ENCODE data around the gene OGFOD3. TPM values are rescaled to one million over a fixed set of nuclear protein-coding genes. Genes with fewer than 3 reads are reported as not detected.
A peak's percentile ranks its signal among the peaks of the same experiment; 100 is the strongest.
"Not testable (repeated sequence)": the region's sequence is repeated elsewhere in the genome, so short reads cannot be mapped to it uniquely, and the experiment has no call there.

Gene OGFOD3
- total RNA-seq, 1 donor from 2014 or later: 23.5 TPM

GRCh38 chr17:82412081-82412480, 6.3 kb downstream of the OGFOD3 start:
- DNase-seq (ENCODE audit: low spot score); ATAC-seq; intact Hi-C loops (cut with DNase I): not testable (repeated sequence)

DNA sequence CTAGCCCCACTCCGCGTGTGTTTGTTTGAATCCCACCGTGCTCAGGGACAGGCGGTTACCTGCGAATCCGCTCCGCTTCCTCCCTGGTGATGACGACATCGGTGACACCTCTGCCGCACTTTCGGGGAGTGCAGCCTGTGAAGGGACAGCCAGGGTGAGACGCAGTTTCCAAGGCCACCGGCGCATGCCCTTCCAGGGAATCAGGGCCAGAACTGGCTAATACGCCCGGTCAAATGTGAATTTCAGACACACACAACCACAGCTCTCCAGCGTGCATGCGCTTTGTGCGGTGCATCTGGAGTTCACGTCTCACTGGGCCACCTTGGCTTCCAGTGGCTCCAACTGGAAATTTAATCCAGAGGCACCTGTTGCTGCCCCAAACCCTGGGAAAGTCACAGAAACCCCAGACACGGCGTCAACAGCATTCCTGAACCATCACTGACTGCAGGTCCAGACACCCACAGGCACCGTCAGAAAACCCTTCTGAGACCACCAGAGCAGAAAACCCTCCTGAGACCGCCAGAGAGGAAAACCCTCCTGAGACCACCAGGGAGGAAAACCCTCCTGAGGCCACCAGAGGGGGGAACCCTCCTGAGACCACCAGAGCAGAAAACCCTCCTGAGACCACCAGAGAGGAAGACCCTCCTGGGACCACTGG, 6.9 kb downstream of the OGFOD3 start:
- intact Hi-C loops (cut with DNase I): no loop called here

GRCh38 chr17:82410014-82410716, 8.2 kb downstream of the OGFOD3 start:
- intact Hi-C loops (cut with DNase I): no loop called here
- no peak for DNase-seq (ENCODE audit: low spot score)
- no peak for ATAC-seq

More for the DNA sequence above, 6.9 kb downstream of the OGFOD3 start:
- no peak for DNase-seq (ENCODE audit: low spot score)
- no peak for ATAC-seq

GRCh38 chr17:82408938-82409318, 9.5 kb downstream of the OGFOD3 start:
- intact Hi-C loops (cut with DNase I): no loop called here
- ATAC-seq (no peak), DNase-seq (ENCODE audit: low spot score) (no peak)

DNA sequence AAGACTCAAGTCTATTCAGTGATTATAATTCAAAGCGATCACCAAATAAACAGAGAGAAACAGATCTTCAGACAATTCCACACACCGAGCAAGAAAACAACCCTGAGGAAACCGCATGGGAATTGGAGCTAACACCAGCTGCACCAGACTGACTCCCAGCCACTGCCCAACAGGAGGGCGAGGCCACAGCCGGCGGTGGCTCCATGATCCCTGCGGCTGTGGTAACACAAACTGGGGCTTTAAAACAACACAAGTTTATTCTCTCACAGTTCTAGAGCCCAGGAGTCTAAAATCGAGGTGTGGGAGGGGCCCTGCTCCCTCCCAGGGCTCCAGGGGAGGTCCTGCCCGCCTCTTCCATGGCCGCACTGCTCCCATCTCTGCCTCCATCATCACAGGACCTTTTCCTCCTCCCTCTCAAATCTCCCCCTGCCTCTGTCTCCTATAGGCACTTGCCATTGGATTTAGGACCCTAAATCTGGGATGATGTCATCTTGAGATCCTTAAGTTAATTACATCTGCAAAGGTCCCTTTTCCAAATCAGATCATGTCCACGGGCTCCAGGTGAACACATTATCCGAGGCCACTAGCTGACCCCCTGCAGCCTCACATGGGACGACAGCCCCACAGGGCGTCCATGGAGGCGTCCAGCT, 10.0 kb downstream of the OGFOD3 start:
- intact Hi-C loops (cut with DNase I): no loop called here
- no peak for DNase-seq (ENCODE audit: low spot score)
- ATAC-seq: no peak

- no peak for DNase-seq (ENCODE audit: low spot score)
- intact Hi-C loops (cut with DNase I): no loop called here
- no peak for ATAC-seq
These were observed 11.1 kb downstream of the OGFOD3 start for GRCh38 chr17:82407255-82407654.

DNA sequence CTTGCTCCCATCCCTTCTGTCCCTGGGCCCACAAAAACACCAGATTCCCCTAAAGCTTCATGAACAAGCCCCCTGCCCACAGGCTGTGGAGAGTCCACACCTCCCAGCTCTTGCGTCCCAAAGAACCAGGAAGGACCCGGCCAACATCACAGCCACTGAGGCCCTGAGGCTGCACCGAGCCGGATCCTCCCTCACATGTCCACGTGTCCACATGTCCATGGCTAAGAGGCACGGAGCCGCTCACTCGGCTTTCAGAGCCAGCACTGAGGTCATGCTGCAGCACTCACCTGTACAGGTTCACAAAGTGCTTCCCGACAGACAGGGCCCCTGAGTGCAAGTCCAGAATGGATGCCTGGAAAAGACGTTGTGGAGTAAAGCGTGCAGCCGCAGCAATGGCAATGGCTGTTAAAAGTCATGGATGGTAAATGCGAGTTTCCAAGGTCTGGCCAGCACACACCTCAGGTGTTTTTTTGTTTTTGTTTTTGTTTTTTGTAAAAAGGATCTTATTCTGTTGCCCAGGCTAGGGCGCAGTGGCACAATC, 12.2 kb downstream of the OGFOD3 start:
- intact Hi-C loops (cut with DNase I): no loop called here
- DNase-seq (ENCODE audit: low spot score): no peak
- no peak for ATAC-seq

GRCh38 chr17:82405051-82405450, 13.3 kb downstream of the OGFOD3 start:
- no peak for ATAC-seq

GRCh38 chr17:82403662-82404660, 14.4 kb downstream of the OGFOD3 start:
- intact Hi-C loops (cut with DNase I): no loop called here
- ATAC-seq: no peak
- DNase-seq (ENCODE audit: low spot score): no peak

More at GRCh38 chr17:82405051-82405450, 13.3 kb downstream of the OGFOD3 start:
- intact Hi-C loops (cut with DNase I): no loop called here
- DNase-seq (ENCODE audit: low spot score): no peak

- ATAC-seq (no peak), DNase-seq (ENCODE audit: low spot score) (no peak)
- intact Hi-C loops (cut with DNase I): no loop called here
These were observed 15.5 kb downstream of the OGFOD3 start for GRCh38 chr17:82402865-82403264.

- intact Hi-C loops (cut with DNase I): no loop called here
- ATAC-seq (no peak), DNase-seq (ENCODE audit: low spot score) (no peak)
These were observed 17.6 kb downstream of the OGFOD3 start for GRCh38 chr17:82400830-82401229.

- ATAC-seq (no peak), DNase-seq (ENCODE audit: low spot score) (no peak)
- intact Hi-C loops (cut with DNase I): no loop called here
These were observed 18.2 kb downstream of the OGFOD3 start for GRCh38 chr17:82400206-82400605.

DNA sequence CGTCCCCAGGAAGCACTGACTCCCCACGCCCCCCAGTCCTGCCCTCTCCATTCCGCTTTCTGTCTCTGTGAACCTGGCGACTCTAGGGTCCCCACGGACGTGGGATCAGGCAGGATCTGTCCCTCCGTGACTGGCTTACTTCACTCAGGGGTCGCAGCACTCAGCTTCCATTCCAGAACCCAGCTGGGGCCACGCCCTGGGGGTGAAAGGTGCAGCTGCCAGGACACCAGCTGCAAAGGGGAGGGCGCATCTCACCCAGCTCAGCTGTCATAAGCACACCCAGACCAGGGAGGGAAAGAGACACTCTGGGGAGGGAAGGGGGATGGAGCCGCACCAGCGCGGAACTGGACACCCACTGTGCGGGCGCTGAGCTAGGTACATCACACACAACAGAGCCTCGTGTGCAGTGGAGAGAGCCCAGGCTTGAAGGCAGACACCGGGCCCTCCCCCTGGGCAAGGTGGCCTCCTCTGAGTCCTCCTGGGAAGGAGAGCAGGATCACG, 18.7 kb downstream of the OGFOD3 start:
- ATAC-seq: peak; percentile 38
- intact Hi-C loops (cut with DNase I): no loop called here
- no peak for DNase-seq (ENCODE audit: low spot score)

DNA sequence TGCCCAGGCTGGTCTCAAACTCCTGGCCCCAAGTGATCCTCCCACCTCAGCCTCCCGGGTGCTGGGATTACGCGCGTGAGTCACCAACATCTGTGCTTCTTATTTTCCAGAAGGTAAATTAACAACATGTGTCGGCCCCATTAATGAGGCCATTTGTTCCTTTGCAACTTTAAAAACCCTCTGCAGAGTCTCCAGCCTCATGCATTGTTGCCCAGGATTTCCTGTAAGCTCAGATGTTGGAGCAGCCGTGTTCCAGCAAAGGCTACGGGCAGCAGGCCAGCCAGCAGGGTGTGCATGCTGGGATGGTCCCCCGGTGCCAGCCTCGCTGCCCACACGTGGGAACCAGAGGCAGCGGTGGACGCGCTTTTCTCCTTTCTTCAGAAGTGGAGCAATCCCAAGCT, 19.3 kb downstream of the OGFOD3 start:
- peak; percentile 71 for ATAC-seq
- intact Hi-C loops (cut with DNase I): no loop called here
- DNase-seq (ENCODE audit: low spot score): no peak

DNA sequence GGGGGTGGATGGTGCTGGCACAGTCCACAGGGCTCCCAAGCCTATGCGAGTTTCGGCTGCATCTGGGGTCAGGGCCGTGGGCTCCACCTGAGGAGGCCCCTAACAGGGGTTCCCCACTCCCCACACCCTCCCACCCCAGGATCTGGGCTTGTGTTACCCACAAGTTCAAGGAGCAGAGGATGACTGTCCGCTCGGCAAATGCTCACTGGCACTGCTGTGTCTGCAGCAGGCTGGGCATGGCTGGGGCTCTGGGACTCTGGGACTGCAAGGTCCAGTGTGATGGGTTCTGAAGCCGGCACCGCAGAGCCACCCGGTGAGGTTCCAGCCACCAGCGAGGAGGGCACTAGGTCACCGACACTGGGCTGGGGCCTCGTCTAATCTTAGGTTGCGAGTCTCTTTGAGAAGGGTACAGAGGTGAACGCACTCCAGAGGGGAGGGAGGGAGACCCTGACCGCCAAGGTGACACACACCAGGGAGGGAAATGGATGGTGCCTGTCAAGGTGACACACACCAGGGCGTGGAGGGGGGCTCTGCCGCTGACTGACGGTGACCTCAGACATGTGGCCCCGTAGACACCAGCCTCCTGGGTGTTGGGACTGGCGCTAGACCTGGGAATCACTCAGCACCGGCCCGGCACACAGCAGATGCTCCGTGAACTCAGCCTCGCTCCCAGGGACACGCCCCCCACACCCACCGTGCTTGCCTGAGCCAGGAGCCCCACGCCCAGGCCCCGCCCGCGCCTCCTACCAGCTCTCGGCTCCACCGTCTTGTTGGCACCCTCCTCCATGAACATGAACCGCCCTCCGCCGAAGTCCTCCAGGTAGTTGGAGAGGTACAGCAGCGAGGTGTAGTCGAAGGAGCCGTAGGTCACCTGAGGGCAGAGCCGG, 20.7 kb downstream of the OGFOD3 start:
- intact Hi-C loops (cut with DNase I): no loop called here
- DNase-seq (ENCODE audit: low spot score) (no peak), ATAC-seq (no peak)

DNA sequence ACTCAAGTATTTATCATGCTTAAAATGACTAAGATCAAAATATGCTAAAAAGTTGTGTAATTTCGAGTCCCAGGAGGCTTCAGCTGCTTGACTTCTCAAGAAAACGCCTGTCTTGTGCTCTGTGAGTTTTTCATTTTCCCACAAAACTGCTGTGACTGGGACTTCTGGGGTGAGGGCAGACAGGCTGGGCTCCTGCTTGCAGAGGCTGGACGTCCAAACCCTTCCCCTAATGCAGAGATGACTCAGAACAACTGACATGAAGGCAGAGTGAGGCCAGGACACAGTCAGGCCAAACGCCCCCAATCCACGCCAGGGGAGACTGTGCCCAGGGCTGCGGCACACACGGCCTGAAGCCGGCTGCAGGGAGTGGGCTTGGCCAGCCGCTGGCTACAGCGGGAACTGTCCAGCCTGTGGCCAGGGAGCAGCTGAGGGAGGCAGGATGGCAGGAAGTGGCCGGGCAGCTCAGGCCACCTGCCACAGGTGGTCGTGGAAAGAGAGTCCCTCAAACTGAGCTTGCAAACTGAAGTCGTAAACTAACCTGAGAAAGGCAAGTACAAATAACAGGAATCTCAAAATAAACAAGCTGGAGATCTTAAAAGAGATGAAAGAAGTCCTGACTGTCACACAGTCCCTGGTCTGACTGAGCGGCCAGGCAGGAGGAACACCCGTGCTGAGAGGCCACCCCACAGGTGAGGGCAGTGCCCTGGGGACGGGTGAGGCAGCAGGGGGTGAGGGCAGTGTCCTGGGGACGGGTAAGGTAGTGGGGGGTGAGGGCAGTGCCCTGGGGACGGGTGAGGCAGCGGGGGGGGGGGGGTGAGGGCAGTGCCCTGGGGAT, 21.6 kb downstream of the OGFOD3 start:
- DNase-seq (ENCODE audit: low spot score) (no peak), ATAC-seq (peak; percentile 68)
- intact Hi-C loops (cut with DNase I): no loop called here

DNA sequence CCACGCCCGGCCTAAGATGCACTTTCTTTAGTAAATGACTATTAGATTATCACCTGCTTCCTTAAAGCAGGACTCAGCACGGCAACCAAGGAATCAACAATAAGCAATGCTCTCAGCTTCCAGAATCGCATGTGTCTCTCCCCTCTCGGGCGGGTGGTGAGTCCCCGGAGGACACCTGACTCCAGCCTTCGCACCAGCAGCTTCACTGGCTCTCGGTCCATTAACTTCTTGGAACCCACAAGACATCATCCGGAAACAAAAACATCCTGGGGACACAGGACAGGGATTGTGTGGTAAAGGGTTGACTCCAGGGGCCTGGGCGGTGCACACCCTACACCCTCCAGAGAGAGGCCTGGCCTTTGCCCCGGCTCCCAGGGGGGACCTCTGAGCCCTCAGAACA, 24.1 kb downstream of the OGFOD3 start:
- intact Hi-C loops (cut with DNase I): no loop called here
- no peak for DNase-seq (ENCODE audit: low spot score)
- ATAC-seq: no peak

Data from sciatic nerve (tissue), 2 donors.